SK-N-SH (cell line): ENCODE data around the gene RBM20.

Experiments
- SIN3A ChIP-seq: IDR thresholded peaks from 2 replicates; pipeline ENCODE4 v1.6.1; 2012; ENCODE audit warnings: low read depth, mild to moderate bottlenecking, low read length, moderate library complexity, borderline replicate concordance
- TCF12 ChIP-seq: IDR thresholded peaks from 2 replicates; pipeline ENCODE4 v1.4.0; 2012

GRCh38 chr10:110758898-110759297 lies 114.8 kb downstream of the RBM20 start:
- TF ChIP-seq TCF12 (peak; percentile 26; the same call in 1 of the 2 replicates), SIN3A (no peak)
